Suprapubic skin (tissue), 4 donors: ENCODE results near the gene MED15. TPM values are rescaled to one million over a fixed set of nuclear protein-coding genes. Genes with fewer than 3 reads are reported as not detected.
"Not testable (repeated sequence)": the region's sequence is repeated elsewhere in the genome, so short reads cannot be mapped to it uniquely, and the experiment has no call there.

Experiments
- DNase-seq, 2 donors: peaks; one replicate each; pipeline ENCODE4 v3.0.0-alpha.2; 2019; ENCODE audit warnings: low spot score in 2 of 2
- H3K27ac ChIP-seq: fragments of 200-600 bp; sonication (generic); one replicate; pipeline ENCODE4 v1.5.1; 2019
- H3K27me3 ChIP-seq: fragments of 200-600 bp; sonication (generic); one replicate; pipeline ENCODE4 v1.5.1; 2019
- H3K36me3 ChIP-seq: fragments of 200-600 bp; sonication (generic); one replicate; pipeline ENCODE4 v1.5.1; 2019
- H3K4me1 ChIP-seq: fragments of 200-600 bp; sonication (generic); one replicate; pipeline ENCODE4 v1.5.1; 2019
- H3K4me3 ChIP-seq: fragments of 200-600 bp; sonication (generic); one replicate; pipeline ENCODE4 v1.5.1; 2019; ENCODE audit warnings: mild to moderate bottlenecking
- H3K9me3 ChIP-seq: fragments of 200-600 bp; sonication (generic); one replicate; pipeline ENCODE4 v1.5.1; 2019
- EP300 ChIP-seq: sonication (generic); formaldehyde crosslinking; IDR thresholded peaks from one replicate; pipeline ENCODE4 v1.6.1; 2017; ENCODE audit warnings: antibody characterized with exemption
- POLR2A ChIP-seq, 2 donors: fragments of 450-650 bp; IDR thresholded peaks; one replicate each; pipeline ENCODE4 v1.6.1; 2017; ENCODE audit warnings: antibody characterized with exemption in 2 of 2, mild to moderate bottlenecking in 2 of 2, moderate library complexity in 2 of 2
- POLR2AphosphoS5 ChIP-seq, 3 donors: sonication (generic); formaldehyde crosslinking; IDR thresholded peaks; one replicate each; pipeline ENCODE4 v1.6.1; 2017; ENCODE audit warnings: antibody characterized with exemption in 3 of 3
- WGBS: methylation state at CpG from one replicate; pipeline ENCODE4 v1.1.5; 2018; 5-methylcytosine and 5-hydroxymethylcytosine counted together
- total RNA-seq, 4 donors: library from RNA; depleted of rRNA; stranded (reverse); fragments of >200 nt; gene quantifications; one replicate each; pipeline ENCODE4 v1.1.0, GENCODE V29; 2016
- TF ChIP-seq, protein P1 (sequence below), 2 donors: fragments of 200-600 bp in 1 of 2; fragments of 450-650 bp in 1 of 2; sonication (generic) in 1 of 2; IDR thresholded peaks; one replicate each; pipeline ENCODE4 v1.5.1; 2016 to 2019; ENCODE audit warnings: antibody characterized with exemption in 2 of 2, mild to moderate bottlenecking in 1 of 2, moderate library complexity in 1 of 2

Gene MED15
- total RNA-seq, 4 donors from 2014 or later, result 59.8 to 163 (median 70.8) TPM

DNA sequence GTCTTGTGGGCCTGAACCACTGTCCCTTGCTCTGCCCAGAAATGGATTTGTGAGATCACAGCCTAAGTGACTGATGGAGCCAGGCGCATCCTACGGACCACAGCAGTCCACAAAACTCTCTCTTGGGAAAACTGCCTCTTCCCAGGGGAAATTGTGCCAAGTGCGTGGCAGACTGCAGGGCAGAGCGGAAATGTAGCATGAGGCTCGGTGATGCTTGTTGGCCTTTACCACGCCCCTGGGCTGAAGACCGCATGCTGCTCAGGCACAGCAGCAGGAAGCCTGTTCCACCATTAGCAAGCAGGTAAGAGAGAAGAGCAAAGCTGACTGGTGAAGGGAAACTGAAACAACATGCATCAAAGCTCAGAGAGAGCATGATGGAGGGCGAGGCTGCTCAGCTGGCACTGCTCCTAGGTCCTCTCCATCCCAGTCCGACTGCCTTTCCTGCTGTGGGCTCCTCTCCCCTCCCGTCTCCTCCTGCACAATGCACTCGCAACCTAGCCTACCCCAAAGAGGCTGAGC lies 43.3 kb upstream of the MED15 start:
- peaks cover 19% of the 10 kb centered on the region for H3K36me3 ChIP-seq
- no peak overlapping the region for H3K4me3 ChIP-seq
- peaks cover 6% of the 10 kb centered on the region for H3K4me1 ChIP-seq
- no peaks in the 10 kb centered on the region for H3K27me3 ChIP-seq
- DNase-seq, result no peak
- no peak for TF ChIP-seq EP300
- TF ChIP-seq, protein P1, sequence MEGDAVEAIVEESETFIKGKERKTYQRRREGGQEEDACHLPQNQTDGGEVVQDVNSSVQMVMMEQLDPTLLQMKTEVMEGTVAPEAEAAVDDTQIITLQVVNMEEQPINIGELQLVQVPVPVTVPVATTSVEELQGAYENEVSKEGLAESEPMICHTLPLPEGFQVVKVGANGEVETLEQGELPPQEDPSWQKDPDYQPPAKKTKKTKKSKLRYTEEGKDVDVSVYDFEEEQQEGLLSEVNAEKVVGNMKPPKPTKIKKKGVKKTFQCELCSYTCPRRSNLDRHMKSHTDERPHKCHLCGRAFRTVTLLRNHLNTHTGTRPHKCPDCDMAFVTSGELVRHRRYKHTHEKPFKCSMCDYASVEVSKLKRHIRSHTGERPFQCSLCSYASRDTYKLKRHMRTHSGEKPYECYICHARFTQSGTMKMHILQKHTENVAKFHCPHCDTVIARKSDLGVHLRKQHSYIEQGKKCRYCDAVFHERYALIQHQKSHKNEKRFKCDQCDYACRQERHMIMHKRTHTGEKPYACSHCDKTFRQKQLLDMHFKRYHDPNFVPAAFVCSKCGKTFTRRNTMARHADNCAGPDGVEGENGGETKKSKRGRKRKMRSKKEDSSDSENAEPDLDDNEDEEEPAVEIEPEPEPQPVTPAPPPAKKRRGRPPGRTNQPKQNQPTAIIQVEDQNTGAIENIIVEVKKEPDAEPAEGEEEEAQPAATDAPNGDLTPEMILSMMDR (IDR thresholded peaks at IDR 0.05), result no peak
- no peak for TF ChIP-seq POLR2A (IDR thresholded peaks at IDR 0.05)
- no peak overlapping the region for H3K27ac ChIP-seq
- no peaks in the 10 kb centered on the region for H3K9me3 ChIP-seq
- 82% methylated on average over 8 of the region's 11 CpGs for WGBS

- no peak for TF ChIP-seq POLR2AphosphoS5 (IDR thresholded peaks at IDR 0.05)
- TF ChIP-seq POLR2A (IDR thresholded peaks at IDR 0.05), result no peak
- H3K4me1 ChIP-seq, result peaks cover 6% of the 10 kb centered on the region
- DNase-seq, result no peak
- H3K36me3 ChIP-seq, result peaks cover 19% of the 10 kb centered on the region
- H3K4me3 ChIP-seq, result no peak overlapping the region
- H3K27ac ChIP-seq, result no peak overlapping the region
- H3K27me3 ChIP-seq, result no peaks in the 10 kb centered on the region
- 95% methylated on average over 24 of the region's 32 CpGs for WGBS
- no peaks in the 10 kb centered on the region for H3K9me3 ChIP-seq
Observed at GRCh38 chr22:20464912-20465758, 42.3 kb upstream of the MED15 start.

DNA sequence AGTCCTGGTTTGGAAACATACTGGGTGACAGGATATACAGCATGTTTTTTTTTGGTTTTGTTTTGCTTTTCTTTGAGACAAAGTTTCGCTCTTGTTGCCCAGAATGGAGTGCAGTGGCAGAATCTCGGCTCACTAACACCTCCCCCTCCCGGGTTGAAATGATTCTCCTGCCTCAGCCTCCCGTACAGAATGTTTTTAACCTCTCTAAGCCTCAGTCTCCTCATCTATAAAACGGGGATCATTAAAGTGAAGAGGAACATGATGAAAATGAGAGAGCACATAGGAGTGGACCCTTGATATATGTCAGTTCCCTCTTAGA lies 41.7 kb upstream of the MED15 start:
- no peak overlapping the region for H3K27ac ChIP-seq
- no peak for DNase-seq
- H3K4me1 ChIP-seq, result peaks cover 6% of the 10 kb centered on the region
- WGBS, result 81% methylated on average over 5 of the region's 5 CpGs
- no peaks in the 10 kb centered on the region for H3K9me3 ChIP-seq
- TF ChIP-seq EP300 (no peak), POLR2AphosphoS5 (IDR thresholded peaks at IDR 0.05) (no peak), POLR2A (IDR thresholded peaks at IDR 0.05) (no peak)
- TF ChIP-seq, protein P1 (IDR thresholded peaks at IDR 0.05), result no peak
- H3K4me3 ChIP-seq, result no peak overlapping the region
- H3K36me3 ChIP-seq, result peaks cover 19% of the 10 kb centered on the region
- no peaks in the 10 kb centered on the region for H3K27me3 ChIP-seq

DNA sequence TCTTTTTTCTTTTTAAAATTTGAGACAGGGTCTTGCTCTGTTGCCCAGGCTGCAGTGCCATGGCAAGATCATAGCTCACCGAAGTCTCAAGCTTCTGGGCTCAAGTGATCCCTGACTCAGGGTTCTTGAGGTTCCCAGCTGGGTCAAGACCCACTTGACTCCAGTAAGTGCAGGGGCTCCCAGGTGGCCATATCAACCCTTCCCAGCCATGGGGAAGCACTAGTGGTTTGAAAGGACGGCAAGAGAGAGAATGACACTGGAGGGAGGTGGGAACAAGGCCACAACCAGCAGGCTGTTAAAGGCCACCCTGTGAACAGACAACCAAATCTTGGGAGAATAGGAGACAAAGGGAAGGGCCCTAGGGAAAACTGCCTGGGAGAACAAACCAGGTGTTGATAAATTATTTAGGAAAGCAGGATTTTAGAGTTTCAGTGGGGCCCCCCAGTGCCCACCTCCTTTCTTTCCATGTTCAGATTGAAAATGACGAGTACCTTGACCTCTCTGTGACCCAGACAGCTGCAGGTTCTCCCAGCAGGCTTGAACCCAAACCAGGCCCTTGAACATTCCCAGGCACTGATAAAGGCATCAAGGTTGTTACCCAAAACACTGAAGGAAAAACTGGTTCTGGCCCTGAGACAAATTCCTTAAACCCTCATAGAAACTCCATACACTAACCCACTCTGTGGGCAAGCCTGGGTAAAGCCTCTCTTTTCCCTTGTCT lies 40.6 kb upstream of the MED15 start:
- Histone ChIP-seq H3K9me3 (no peaks in the 10 kb centered on the region), H3K4me3 (no peak overlapping the region), H3K36me3 (peaks cover 24% of the 10 kb centered on the region), H3K27me3 (no peaks in the 10 kb centered on the region), H3K4me1 (peaks cover 6% of the 10 kb centered on the region), H3K27ac (no peak overlapping the region)
- TF ChIP-seq POLR2AphosphoS5 (IDR thresholded peaks at IDR 0.05) (no peak), POLR2A (IDR thresholded peaks at IDR 0.05) (no peak), EP300 (no peak)
- TF ChIP-seq, protein P1 (IDR thresholded peaks at IDR 0.05), result no peak
- no peak for DNase-seq
- WGBS, result 89% methylated on average over 3 of the region's 3 CpGs

DNA sequence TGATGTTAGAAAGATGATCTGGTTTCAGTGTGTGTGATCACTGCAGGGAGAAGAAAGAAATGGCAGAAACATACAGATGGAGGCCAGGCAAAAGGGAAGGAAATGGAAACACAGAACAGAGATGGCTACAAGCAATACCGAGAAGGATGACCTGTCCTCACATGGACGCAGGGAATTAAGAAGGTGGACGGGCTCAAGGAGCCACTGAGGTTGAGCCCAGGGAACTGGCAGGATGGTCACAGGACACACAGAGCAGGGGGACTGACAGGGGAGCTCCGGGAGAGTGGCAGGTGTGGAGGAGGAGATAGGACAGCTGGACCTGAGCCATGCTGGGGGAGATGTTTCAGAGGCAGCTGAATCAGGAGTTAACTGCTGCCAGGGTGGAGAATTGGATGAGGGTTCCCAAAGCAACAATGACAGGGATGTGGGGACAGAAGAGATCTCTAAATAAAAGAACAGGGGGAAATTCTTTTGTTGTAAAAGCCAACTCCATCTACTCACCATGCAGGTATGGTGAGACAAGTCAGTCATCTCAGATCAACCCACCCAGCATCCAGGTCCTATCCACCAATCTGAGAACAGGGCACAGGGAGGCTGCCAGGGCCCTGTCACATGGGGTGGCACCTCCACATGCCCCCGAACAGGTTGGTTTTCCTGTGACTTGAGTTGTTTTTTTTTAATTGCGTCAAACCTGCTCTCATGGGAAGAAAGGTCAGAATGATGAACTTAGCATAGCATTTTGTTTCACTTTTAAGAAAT lies 38.1 kb upstream of the MED15 start:
- Histone ChIP-seq H3K4me1 (no peaks in the 10 kb centered on the region), H3K4me3 (no peak overlapping the region), H3K27me3 (no peaks in the 10 kb centered on the region), H3K9me3 (no peaks in the 10 kb centered on the region), H3K27ac (no peak overlapping the region), H3K36me3 (peaks cover 22% of the 10 kb centered on the region)
- DNase-seq, result no peak
- TF ChIP-seq, protein P1 (IDR thresholded peaks at IDR 0.05), result no peak
- TF ChIP-seq EP300, result no peak
- no peak for TF ChIP-seq POLR2AphosphoS5 (IDR thresholded peaks at IDR 0.05)
- no peak for TF ChIP-seq POLR2A (IDR thresholded peaks at IDR 0.05)
- 83% methylated on average over 6 of the region's 6 CpGs for WGBS

GRCh38 chr22:20470525-20470924 lies 36.9 kb upstream of the MED15 start:
- H3K4me3 ChIP-seq, H3K27me3 ChIP-seq, H3K9me3 ChIP-seq, DNase-seq, H3K27ac ChIP-seq, H3K4me1 ChIP-seq: not testable (repeated sequence)
- 100% methylated on average over 2 of the region's 2 CpGs for WGBS
- peaks cover 11% of the 10 kb centered on the region for H3K36me3 ChIP-seq
